A549 (cell line): Measurements from ENCODE around the gene GNLY. TPM values are rescaled to one million over a fixed set of nuclear protein-coding genes. Genes with fewer than 3 reads are reported as not detected.

Source experiments
- ATAC-seq, 2 experiments: fragments of 200-7000 bp in 1 of 2; fragments of >200 bp in 1 of 2; cut with Nextera tagmentation in 1 of 2; cut with Tn5 transposase in 1 of 2; 3 replicates each; pipeline versions ENCODE4 v1.8.0 to v1.9.1; 2018 to 2020; ENCODE audit warnings: mild to moderate bottlenecking in 1 of 2, moderate library complexity in 1 of 2
- CTCF ChIA-PET: fragments of 300-600 bp; sonication (Branson Sonifier 250); formaldehyde crosslinking; extraction: SDS; loops from one replicate; lab custom pipeline; 2021; ENCODE audit warnings: antibody characterized with exemption, inconsistent platforms; lab: Yijun Ruan, JAX
- POLR2A ChIA-PET: fragments of 350-600 bp; formaldehyde crosslinking; extraction: SDS; loops from one replicate; lab custom pipeline; 2021; ENCODE audit warnings: antibody characterized with exemption, inconsistent platforms; lab: Yijun Ruan, JAX
- DNase-seq, 2 experiments: peaks; one replicate each; pipeline versions ENCODE4 v3.0.0 to v3.0.0-alpha.2; 2011 to 2016; ENCODE audit warnings: low read depth in 1 of 2, low spot score in 1 of 2
- FAIRE-seq: peaks from 2 replicates; lab custom pipeline; 2011; peaks lifted over from hg19 to GRCh38; lab: Jason Lieb, UNC
- H3K27ac ChIP-seq, 2 experiments: fragments of >200 bp; sonication (Bioruptor Twin); formaldehyde crosslinking; 3 replicates each; pipeline ENCODE4 v1.5.1; 2016 to 2017
- H3K4me1 ChIP-seq: fragments of >200 bp; sonication (Bioruptor Twin); formaldehyde crosslinking; 3 replicates; pipeline ENCODE4 v1.6.1; 2016
- H3K4me2 ChIP-seq: fragments of >200 bp; sonication (Bioruptor Twin); formaldehyde crosslinking; 3 replicates; pipeline ENCODE4 v1.6.1; 2016
- H3K4me3 ChIP-seq: fragments of >200 bp; sonication (Bioruptor Twin); formaldehyde crosslinking; 3 replicates; pipeline ENCODE4 v1.5.1; 2016
- H3K9me3 ChIP-seq: fragments of >200 bp; sonication (Bioruptor Twin); formaldehyde crosslinking; 3 replicates; pipeline ENCODE4 v1.6.1; 2016
- CEBPB ChIP-seq, 2 experiments: fragments of >200 bp in 1 of 2; sonication (Bioruptor Twin) in 1 of 2; formaldehyde crosslinking in 1 of 2; IDR thresholded peaks; 2 replicates each; pipeline ENCODE4 v1.6.1; 2012 to 2016
- EHF ChIP-seq: fragments of 250-450 bp; sonication (Bioruptor Pico); IDR thresholded peaks from 2 replicates; pipeline ENCODE4 v1.5.0; 2020; ENCODE audit warnings: mild to moderate bottlenecking
- ESRRA ChIP-seq: fragments of 150-350 bp; IDR thresholded peaks from 2 replicates; pipeline ENCODE4 v1.6.1; 2014; ENCODE audit warnings: mild to moderate bottlenecking, low read length, borderline replicate concordance
- FOSL2 ChIP-seq, 2 experiments: fragments of 450-650 bp in 1 of 2; fragments of >200 bp in 1 of 2; sonication (Bioruptor Twin) in 1 of 2; formaldehyde crosslinking; IDR thresholded peaks; 2 replicates each; pipeline versions ENCODE4 v1.5.0 to v1.6.1; 2016 to 2020; ENCODE audit warnings: mild to moderate bottlenecking in 1 of 2, moderate library complexity in 1 of 2
- FOXS1 ChIP-seq: fragments of 250-450 bp; sonication (Bioruptor Pico); IDR thresholded peaks from 2 replicates; pipeline ENCODE4 v1.5.0; 2020; ENCODE audit warnings: mild to moderate bottlenecking, moderate library complexity
- GATA3 ChIP-seq: IDR thresholded peaks from 2 replicates; pipeline ENCODE4 v1.6.1; 2012; ENCODE audit warnings: borderline replicate concordance
- HOXA7 ChIP-seq: fragments of 250-450 bp; sonication (Bioruptor Pico); IDR thresholded peaks from 2 replicates; pipeline ENCODE4 v1.5.0; 2020; ENCODE audit warnings: mild to moderate bottlenecking, moderate library complexity
- KDM5A ChIP-seq: fragments of 200-600 bp; sonication (generic); IDR thresholded peaks from 2 replicates; pipeline ENCODE4 v1.6.1; 2016; ENCODE audit warnings: antibody characterized with exemption, mild to moderate bottlenecking
- MAFK ChIP-seq: fragments of 450-650 bp; IDR thresholded peaks from 2 replicates; pipeline ENCODE4 v1.6.1; 2014; ENCODE audit not compliant: partially characterized antibody
- NPAS2 ChIP-seq: fragments of 250-450 bp; sonication (Bioruptor Pico); IDR thresholded peaks from 2 replicates; pipeline ENCODE4 v1.8.0; 2022; ENCODE audit warnings: mild to moderate bottlenecking, moderate library complexity, borderline replicate concordance
- POLR2A ChIP-seq: IDR thresholded peaks from 2 replicates; pipeline ENCODE4 v1.6.1; 2012; ENCODE audit warnings: mild to moderate bottlenecking, low read length
- RARB ChIP-seq: fragments of 250-450 bp; sonication (Bioruptor Pico); IDR thresholded peaks from 2 replicates; pipeline ENCODE4 v1.8.0; 2021; ENCODE audit warnings: mild to moderate bottlenecking, moderate library complexity
- RFX5 ChIP-seq: fragments of 450-650 bp; IDR thresholded peaks from 2 replicates; pipeline ENCODE4 v1.7.1; 2014; ENCODE audit warnings: antibody characterized with exemption, mild to moderate bottlenecking, moderate library complexity
- WGBS: methylation state at CpG from one replicate; pipeline ENCODE4 v1.1.6; 2017; ENCODE audit errors: missing lambda C conversion rate; 5-methylcytosine and 5-hydroxymethylcytosine counted together
- polyA plus RNA-seq, 4 experiments: library from polyadenylated mRNA; depleted of rRNA in 3 of 4; stranded (reverse); fragments of >200 nt; fragmentation: RNase III in 1 of 4; extraction: RNeasy Plus Mini Kit Qiagen cat#74134 plus additional on column Dnase treatment in 1 of 4; gene quantifications; 2 replicates in 3 of 4; 3 replicates in 1 of 4; pipeline ENCODE4 v1.2.3, GENCODE V29; 2011 to 2017
- TF ChIP-seq, protein P1 (sequence below): fragments of 200-600 bp; sonication (generic); IDR thresholded peaks from 2 replicates; pipeline ENCODE4 v1.6.1; 2016; ENCODE audit warnings: antibody characterized with exemption, mild to moderate bottlenecking, moderate library complexity
- TF ChIP-seq, protein P2 (sequence below): IDR thresholded peaks from 2 replicates; pipeline ENCODE4 v1.6.1; 2012
- TF ChIP-seq, protein P3 (sequence below): fragments of 150-350 bp; IDR thresholded peaks from 2 replicates; pipeline ENCODE4 v1.6.1; 2014; ENCODE audit warnings: low read depth, mild to moderate bottlenecking, low read length
- TF ChIP-seq, protein P4 (sequence below): fragments of 250-450 bp; sonication (Bioruptor Pico); IDR thresholded peaks from 2 replicates; pipeline ENCODE4 v1.5.0; 2020; ENCODE audit warnings: low read depth, mild to moderate bottlenecking, moderate library complexity
- TF ChIP-seq, protein P5 (sequence below): IDR thresholded peaks from 2 replicates; pipeline ENCODE4 v1.6.1; 2012

Gene GNLY
- polyA plus RNA-seq, 2 of the 4 experiments (the other 2 are of a cell fraction) = not detected

DNA sequence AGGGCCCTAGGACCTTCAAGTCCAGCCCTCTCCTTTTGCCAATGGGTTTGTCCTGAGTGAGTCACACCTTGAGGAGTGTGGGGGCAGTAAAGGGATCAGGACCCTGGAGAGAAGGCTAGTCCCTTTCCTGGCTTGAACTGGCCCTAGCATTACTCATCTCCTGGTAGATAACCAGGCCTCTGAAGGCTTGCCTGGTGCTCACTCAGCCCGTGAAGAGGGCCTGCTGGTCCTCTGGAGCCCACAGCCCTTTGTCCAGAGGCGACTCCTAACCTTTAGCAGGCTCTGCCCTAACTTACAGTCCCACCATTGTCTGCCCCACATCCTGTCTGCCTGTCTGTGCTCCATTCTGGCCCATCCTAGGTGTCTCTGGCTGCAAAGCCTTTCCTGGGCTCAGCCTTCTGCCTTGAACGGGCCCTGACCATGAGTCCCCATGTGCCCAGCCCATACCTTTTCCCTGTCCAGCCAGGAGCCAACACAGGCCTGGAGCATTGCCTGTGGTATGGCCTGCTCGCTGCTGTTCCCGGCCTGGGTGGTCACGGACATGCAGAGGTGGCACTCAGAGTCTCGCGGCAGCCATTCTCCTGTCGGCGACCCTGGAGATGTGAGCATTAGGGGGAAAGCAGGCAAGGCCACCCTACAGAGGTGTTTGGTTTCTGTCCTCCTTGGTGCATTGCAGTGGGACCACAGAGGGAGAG, 31.1 kb upstream of the GNLY start:
- POLR2A ChIA-PET = no interaction called here
- TF ChIP-seq, protein P1, sequence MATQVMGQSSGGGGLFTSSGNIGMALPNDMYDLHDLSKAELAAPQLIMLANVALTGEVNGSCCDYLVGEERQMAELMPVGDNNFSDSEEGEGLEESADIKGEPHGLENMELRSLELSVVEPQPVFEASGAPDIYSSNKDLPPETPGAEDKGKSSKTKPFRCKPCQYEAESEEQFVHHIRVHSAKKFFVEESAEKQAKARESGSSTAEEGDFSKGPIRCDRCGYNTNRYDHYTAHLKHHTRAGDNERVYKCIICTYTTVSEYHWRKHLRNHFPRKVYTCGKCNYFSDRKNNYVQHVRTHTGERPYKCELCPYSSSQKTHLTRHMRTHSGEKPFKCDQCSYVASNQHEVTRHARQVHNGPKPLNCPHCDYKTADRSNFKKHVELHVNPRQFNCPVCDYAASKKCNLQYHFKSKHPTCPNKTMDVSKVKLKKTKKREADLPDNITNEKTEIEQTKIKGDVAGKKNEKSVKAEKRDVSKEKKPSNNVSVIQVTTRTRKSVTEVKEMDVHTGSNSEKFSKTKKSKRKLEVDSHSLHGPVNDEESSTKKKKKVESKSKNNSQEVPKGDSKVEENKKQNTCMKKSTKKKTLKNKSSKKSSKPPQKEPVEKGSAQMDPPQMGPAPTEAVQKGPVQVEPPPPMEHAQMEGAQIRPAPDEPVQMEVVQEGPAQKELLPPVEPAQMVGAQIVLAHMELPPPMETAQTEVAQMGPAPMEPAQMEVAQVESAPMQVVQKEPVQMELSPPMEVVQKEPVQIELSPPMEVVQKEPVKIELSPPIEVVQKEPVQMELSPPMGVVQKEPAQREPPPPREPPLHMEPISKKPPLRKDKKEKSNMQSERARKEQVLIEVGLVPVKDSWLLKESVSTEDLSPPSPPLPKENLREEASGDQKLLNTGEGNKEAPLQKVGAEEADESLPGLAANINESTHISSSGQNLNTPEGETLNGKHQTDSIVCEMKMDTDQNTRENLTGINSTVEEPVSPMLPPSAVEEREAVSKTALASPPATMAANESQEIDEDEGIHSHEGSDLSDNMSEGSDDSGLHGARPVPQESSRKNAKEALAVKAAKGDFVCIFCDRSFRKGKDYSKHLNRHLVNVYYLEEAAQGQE = peak; percentile 54
- TF ChIP-seq, protein P2, sequence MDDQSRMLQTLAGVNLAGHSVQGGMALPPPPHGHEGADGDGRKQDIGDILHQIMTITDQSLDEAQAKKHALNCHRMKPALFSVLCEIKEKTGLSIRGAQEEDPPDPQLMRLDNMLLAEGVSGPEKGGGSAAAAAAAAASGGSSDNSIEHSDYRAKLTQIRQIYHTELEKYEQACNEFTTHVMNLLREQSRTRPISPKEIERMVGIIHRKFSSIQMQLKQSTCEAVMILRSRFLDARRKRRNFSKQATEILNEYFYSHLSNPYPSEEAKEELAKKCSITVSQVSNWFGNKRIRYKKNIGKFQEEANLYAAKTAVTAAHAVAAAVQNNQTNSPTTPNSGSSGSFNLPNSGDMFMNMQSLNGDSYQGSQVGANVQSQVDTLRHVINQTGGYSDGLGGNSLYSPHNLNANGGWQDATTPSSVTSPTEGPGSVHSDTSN = no peak
- TF ChIP-seq POLR2A (0 out of 2 replicates have a peak, but pooled peaks have one; percentile 5), FOSL2 (IDR thresholded peaks at IDR 0.05) (no peak), FOSL2 (CRISPR knock-in tag; IDR thresholded peaks at IDR 0.05) (peak; percentile 48), GATA3 (no peak)
- peaks cover 15% of the 10 kb centered on the region for H3K4me1 ChIP-seq
- DNase-seq (peak in 1 of 2 experiments; percentile 67), FAIRE-seq (no peak), ATAC-seq (peak; percentile 72 to 80)
- CTCF ChIA-PET = interaction anchor here (0.8 to 10.5 kb wide), 4 partner anchors 14 to 45 kb away, joined by 3 to 73 read pairs (median 26); no protein-coding TSS in a partner anchor
- no peak overlapping the region for H3K4me3 ChIP-seq
- H3K4me2 ChIP-seq = no peak overlapping the region
- peak overlapping the region in 1 of 2 experiments; percentile 74; a peak in 3 of 6 replicates for H3K27ac ChIP-seq
- 83% methylated on average over 10 of the region's 10 CpGs for WGBS
- H3K9me3 ChIP-seq = no peaks in the 10 kb centered on the region

DNA sequence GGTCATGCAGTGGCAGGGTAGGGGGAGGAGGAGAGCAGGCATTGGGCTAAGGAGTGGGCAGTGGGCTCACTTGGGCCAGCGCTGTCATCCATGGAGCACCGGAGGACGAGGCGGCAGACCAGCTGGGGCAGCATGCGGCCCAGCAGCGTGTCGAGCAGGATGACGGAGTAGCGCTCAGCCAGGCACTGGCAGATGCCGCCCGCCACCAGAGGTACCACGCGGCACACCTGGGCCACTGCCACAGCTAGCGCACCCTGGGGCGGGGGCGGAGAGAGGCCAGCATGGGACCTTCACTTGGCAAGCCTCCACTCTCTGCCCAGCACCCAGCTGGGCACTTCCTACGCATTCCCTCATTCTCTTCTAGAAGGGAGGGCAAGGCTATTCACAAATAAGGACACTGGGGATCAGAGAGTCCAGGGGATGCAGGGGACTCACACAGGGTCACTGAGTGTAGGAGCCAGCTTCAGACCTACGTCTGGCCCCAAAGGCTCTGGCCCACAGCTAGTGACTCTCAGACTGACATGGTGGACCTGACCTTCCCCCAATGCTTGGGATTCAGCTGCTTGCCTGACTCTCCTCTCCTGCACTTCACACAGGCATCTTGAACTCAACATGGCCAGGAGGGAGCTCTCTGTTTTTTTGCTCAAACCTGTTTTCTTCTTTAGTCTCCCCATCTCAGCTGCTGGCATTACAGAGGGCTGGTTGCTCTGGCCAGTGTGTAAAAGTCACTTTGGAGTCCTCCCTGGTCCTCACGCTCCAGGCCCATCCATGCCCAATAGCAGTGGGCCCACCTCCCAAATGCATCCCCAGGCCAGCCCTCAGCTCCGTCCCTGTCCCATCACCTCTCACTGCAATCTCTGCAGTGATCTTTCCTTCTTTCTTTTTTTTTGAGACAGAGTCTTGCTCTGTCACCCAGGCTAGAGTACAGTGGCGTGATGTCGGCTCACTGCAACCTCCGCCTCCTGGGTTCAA, 30.3 kb upstream of the GNLY start:
- Histone ChIP-seq H3K27ac (peak overlapping the region in 1 of 2 experiments; percentile 74; a peak in 3 of 6 replicates), H3K4me1 (peaks cover 15% of the 10 kb centered on the region), H3K4me2 (no peak overlapping the region), H3K9me3 (no peaks in the 10 kb centered on the region), H3K4me3 (no peak overlapping the region)
- 96% methylated on average over 23 of the region's 23 CpGs for WGBS
- DNase-seq (no peak), ATAC-seq (no peak; a peak in 1 of 6 replicates), FAIRE-seq (no peak)
- no peak for TF ChIP-seq ESRRA
- no peak for TF ChIP-seq FOXS1
- no peak for TF ChIP-seq KDM5A
- TF ChIP-seq, protein P1 = no peak
- no peak for TF ChIP-seq MAFK
- TF ChIP-seq CEBPB (IDR thresholded peaks at IDR 0.05) = no peak
- TF ChIP-seq, protein P3, sequence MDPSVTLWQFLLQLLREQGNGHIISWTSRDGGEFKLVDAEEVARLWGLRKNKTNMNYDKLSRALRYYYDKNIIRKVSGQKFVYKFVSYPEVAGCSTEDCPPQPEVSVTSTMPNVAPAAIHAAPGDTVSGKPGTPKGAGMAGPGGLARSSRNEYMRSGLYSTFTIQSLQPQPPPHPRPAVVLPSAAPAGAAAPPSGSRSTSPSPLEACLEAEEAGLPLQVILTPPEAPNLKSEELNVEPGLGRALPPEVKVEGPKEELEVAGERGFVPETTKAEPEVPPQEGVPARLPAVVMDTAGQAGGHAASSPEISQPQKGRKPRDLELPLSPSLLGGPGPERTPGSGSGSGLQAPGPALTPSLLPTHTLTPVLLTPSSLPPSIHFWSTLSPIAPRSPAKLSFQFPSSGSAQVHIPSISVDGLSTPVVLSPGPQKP = no peak
- TF ChIP-seq HOXA7 (CRISPR knock-in tag) = no peak
- TF ChIP-seq, protein P4, sequence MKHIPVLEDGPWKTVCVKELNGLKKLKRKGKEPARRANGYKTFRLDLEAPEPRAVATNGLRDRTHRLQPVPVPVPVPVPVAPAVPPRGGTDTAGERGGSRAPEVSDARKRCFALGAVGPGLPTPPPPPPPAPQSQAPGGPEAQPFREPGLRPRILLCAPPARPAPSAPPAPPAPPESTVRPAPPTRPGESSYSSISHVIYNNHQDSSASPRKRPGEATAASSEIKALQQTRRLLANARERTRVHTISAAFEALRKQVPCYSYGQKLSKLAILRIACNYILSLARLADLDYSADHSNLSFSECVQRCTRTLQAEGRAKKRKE (CRISPR knock-in tag) = no peak
- TF ChIP-seq NPAS2 = no peak
- no peak for TF ChIP-seq RARB (CRISPR knock-in tag)
- no peak for TF ChIP-seq RFX5
- TF ChIP-seq, protein P5, sequence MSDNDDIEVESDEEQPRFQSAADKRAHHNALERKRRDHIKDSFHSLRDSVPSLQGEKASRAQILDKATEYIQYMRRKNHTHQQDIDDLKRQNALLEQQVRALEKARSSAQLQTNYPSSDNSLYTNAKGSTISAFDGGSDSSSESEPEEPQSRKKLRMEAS = no peak
- TF ChIP-seq EHF (CRISPR knock-in tag) = no peak
- ChIA-PET POLR2A (no interaction called here), CTCF (interaction anchor here (0.9 to 10.5 kb wide), 8 partner anchors 11 to 164 kb away, joined by 3 to 73 read pairs (median 4); no protein-coding TSS in a partner anchor)
